ENCODE data around the gene HOXB4. TPM values are rescaled to one million over a fixed set of nuclear protein-coding genes. Genes with fewer than 3 reads are reported as not detected.

Gene HOXB4
- total RNA-seq, 4 donors from 2014 or later = 0.42 to 2.9 (median 1.4) TPM

DNA sequence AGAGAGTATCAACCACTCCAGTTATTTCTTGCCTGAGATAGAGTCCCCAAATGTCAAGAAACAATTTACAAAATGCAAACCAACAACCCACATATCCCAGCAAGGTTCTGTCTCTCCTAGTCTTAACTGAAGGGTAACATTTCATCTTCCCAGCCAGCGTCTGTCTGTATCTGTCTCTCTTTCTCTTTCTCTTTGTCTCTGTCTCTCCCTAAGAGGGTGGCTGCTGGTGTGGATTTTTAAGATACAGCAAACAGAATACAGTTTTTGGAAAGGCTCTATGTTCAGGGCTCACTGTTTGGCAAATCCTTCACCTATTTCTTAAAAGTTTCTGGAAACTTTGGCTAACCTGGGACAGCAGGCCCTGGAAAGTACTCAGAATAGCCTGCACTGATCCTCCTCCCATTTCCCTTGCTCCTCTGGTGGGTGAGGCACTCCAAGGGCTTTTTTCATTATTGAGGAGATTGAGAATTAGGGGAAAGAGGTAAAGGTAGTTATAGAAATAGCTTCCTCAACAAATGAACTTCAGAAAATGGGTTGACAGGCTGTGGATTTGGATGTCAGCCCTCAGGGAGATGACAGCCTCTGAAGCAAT is 6.2 kb downstream of the HOXB4 start:
- TF ChIP-seq POLR2A (IDR thresholded peaks at IDR 0.05) = no peak
- TF ChIP-seq, protein P1, sequence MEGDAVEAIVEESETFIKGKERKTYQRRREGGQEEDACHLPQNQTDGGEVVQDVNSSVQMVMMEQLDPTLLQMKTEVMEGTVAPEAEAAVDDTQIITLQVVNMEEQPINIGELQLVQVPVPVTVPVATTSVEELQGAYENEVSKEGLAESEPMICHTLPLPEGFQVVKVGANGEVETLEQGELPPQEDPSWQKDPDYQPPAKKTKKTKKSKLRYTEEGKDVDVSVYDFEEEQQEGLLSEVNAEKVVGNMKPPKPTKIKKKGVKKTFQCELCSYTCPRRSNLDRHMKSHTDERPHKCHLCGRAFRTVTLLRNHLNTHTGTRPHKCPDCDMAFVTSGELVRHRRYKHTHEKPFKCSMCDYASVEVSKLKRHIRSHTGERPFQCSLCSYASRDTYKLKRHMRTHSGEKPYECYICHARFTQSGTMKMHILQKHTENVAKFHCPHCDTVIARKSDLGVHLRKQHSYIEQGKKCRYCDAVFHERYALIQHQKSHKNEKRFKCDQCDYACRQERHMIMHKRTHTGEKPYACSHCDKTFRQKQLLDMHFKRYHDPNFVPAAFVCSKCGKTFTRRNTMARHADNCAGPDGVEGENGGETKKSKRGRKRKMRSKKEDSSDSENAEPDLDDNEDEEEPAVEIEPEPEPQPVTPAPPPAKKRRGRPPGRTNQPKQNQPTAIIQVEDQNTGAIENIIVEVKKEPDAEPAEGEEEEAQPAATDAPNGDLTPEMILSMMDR (IDR thresholded peaks at IDR 0.05) = no peak
- no peak overlapping the region for H3K4me3 ChIP-seq (ENCODE audit: low read depth, poor library complexity, severe bottlenecking)
- no peak for DNase-seq (ENCODE audit: low spot score in 2 of 2)
- WGBS, 2 donors = 72 to 84% methylated on average over 1 of the region's 1 CpG
- intact Hi-C loops (cut with DNase I; ENCODE audit: low total_unique reads) = no loop called here

DNA sequence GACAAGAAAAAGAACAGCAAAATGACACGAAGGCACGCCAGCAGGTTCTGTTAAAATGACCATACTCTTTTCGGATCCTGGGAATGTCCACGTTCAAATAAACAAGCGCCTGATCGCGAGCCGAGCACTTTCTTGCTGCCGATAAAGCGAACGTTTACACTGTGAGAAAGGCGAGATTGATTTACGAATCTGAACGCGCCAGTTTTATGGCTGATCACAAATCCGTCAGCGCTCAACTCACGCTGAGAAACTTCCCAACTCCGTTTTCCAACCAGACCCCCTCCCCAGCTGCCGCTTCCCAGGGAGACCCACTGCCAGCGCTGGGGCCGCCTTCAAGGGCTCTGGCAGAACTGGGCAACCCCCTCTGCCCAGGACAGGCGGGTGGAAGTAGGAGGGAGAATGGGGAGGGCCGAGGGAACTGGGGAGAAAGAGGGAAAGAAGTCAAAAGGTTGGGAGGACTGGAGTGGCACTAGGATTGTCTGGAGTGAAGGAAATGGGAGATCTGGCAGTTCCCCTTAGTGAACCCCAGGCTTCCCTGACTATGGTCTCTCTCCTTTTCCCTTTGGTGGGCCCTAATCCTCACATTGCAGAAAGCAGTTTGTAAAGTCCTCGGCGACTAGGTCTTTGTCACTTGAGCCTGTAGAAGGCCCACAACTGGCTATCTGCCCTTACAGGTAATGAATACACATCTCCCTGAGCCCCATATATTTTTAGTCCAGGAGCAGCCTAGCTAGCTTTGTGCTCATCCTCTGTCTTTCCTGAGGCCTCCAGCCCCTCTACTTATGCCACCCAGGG is 6.9 kb downstream of the HOXB4 start:
- DNase-seq (ENCODE audit: low spot score in 2 of 2) = no peak
- intact Hi-C loops (cut with DNase I; ENCODE audit: low total_unique reads) = no loop called here
- WGBS, 2 donors = 80 to 81% methylated on average over 26 of the region's 26 CpGs
- H3K4me3 ChIP-seq (ENCODE audit: low read depth, poor library complexity, severe bottlenecking) = no peak overlapping the region
- TF ChIP-seq, protein P1 (IDR thresholded peaks at IDR 0.05) = no peak
- TF ChIP-seq POLR2A (IDR thresholded peaks at IDR 0.05) = no peak

DNA sequence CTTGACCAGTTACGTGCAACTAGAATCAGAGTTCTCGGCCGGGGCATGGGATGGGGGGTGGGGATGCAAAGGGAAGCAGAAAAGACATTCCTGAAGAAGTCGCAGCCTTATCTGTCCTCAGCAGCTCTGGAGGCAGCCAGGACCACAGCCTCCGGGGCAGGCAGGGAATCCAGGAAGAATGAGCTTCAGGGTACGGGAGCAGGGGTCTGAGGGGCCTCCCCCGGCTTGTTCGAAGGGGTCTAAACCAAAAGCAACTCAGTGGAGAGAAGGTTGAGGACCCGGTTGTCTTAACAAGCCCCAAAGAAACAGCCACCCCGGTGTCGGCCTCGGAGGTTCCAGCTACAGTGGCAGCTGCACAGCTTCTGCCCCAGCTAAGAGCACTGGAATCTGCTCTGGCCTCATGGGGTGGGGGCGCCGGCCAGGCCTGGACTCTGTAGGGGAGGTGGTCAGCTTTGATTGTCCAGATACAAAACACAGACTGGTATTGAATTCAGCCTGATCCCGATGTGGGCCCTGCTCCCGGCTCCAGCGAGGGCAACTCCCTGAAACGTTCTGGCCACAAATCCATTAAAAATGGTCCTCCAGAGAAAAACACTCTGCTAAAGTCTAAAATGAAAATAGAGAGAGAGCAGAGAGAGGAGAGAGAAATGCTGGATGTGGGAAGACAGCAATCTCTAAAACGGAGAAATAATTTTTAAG is 7.7 kb downstream of the HOXB4 start:
- intact Hi-C loops (cut with DNase I; ENCODE audit: low total_unique reads) = no loop called here
- TF ChIP-seq POLR2A (IDR thresholded peaks at IDR 0.05) = no peak
- no peak for DNase-seq (ENCODE audit: low spot score in 2 of 2)
- H3K4me3 ChIP-seq (ENCODE audit: low read depth, poor library complexity, severe bottlenecking) = no peak overlapping the region
- 60 to 65% methylated on average over 19 of the region's 19 CpGs for WGBS, 2 donors

DNA sequence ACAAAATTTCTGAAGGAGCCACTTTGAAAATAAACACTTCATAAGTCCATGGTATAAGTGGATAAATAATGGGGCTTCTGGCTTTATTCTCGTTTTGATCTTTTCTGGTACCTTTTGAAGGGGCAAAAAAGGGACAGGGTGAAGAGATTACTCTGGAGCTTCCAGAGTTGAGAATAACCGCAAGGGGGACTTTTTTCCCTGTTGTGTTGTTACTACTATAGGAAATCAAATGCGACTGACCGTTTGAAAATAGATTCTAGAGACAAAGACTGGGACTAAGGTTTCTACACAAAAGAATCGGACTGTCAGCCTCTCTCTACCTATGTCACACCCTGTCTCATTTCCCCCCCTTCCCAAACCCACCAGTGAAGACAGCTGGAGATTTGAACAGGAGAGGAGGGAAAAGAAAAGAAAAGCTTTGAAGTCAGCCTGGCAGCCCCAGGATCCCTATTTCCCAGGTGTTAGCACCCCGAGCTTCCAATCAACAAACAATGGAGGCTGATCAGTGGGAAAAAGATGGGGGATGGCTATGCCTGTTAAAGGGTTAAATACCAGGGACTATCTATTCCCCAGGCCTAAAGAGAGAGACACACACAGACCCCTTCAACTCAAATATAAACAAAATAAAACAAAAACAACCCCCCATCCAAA is 8.4 kb downstream of the HOXB4 start:
- intact Hi-C loops (cut with DNase I; ENCODE audit: low total_unique reads) = no loop called here
- DNase-seq (ENCODE audit: low spot score in 2 of 2) = no peak
- TF ChIP-seq, protein P1 (IDR thresholded peaks at IDR 0.05) = no peak
- TF ChIP-seq POLR2A (IDR thresholded peaks at IDR 0.05) = no peak
- WGBS, 2 donors = 80 to 84% methylated on average over 6 of the region's 6 CpGs
- no peak overlapping the region for H3K4me3 ChIP-seq (ENCODE audit: low read depth, poor library complexity, severe bottlenecking)

DNA sequence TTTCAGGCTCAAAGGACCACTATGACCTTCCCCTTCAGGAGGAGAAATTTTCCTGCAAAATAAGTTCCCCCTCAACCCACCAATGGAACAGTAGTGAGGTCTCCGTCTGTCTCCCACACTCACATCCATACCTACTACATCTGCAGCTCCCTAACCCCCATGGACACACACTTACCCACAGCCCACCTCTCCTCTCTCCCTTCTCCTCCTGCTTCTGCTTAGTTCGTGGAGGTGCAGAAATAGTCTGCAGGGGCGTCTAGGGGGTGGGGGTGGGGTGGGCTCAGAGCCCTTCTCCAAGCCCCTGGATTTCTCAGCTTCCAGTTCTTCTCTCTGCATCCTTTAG is 8.9 kb downstream of the HOXB4 start:
- no peak for TF ChIP-seq POLR2A (IDR thresholded peaks at IDR 0.05)
- TF ChIP-seq, protein P1 (IDR thresholded peaks at IDR 0.05) = no peak
- no peak overlapping the region for H3K4me3 ChIP-seq (ENCODE audit: low read depth, poor library complexity, severe bottlenecking)
- intact Hi-C loops (cut with DNase I; ENCODE audit: low total_unique reads) = no loop called here
- no peak for DNase-seq (ENCODE audit: low spot score in 2 of 2)
- 67 to 68% methylated on average over 3 of the region's 3 CpGs for WGBS, 2 donors

Data from lower leg skin (tissue), 4 donors.